Colonic mucosa (tissue), 4 donors: ENCODE measurements around the gene MYLK. TPM values are rescaled to one million over a fixed set of nuclear protein-coding genes. Genes with fewer than 3 reads are reported as not detected.

Source experiments
- DNase-seq: peaks from one replicate; pipeline ENCODE4 v3.0.0-alpha.2; 2020
- H3K27ac ChIP-seq: fragments of 200-600 bp; one replicate; pipeline ENCODE4 v1.8.0; 2021
- H3K27me3 ChIP-seq: fragments of 200-600 bp; one replicate; pipeline ENCODE4 v1.8.0; 2021
- H3K36me3 ChIP-seq: fragments of 200-600 bp; one replicate; pipeline ENCODE4 v1.8.0; 2021
- H3K4me1 ChIP-seq: fragments of 200-600 bp; one replicate; pipeline ENCODE4 v1.8.0; 2021; ENCODE audit warnings: mild to moderate bottlenecking
- H3K4me3 ChIP-seq: fragments of 200-600 bp; one replicate; pipeline ENCODE4 v1.8.0; 2021
- H3K9ac ChIP-seq, 2 donors: one replicate each; pipeline ENCODE4 v1.7.0; 2013; ENCODE audit warnings: control low read depth in 2 of 2, low read depth in 2 of 2, low read length in 2 of 2
- H3K9me3 ChIP-seq: fragments of 200-600 bp; one replicate; pipeline ENCODE4 v1.8.0; 2021
- intact Hi-C: fragments of 100-400 bp; cut with DNase I; formaldehyde crosslinking; loops from one replicate; pipeline ENCODE4 v1.14.1; 2022
- total RNA-seq, 2 donors: library from RNA; stranded (reverse); fragmentation: NEBNext Ultra II Directional in 1 of 2; extraction: Animal tissue kit (Norgen Biotek cat#: 25700) in 1 of 2; gene quantifications; one replicate each; pipeline ENCODE4 v1.2.1, GENCODE V29; 2021
- TF ChIP-seq, protein P1 (sequence below): fragments of 200-600 bp; IDR thresholded peaks from one replicate; pipeline ENCODE4 v1.8.0; 2022; ENCODE audit warnings: antibody characterized with exemption, mild to moderate bottlenecking
- donor health status: healthy.
- donor health status: DM: no; HTN: no; CAD: no.
- donor health status: DM: no; HTN: no; CAD: no.

The MYLK gene
- total RNA-seq, 2 donors from 2014 or later = 58.8 to 267 TPM

DNA sequence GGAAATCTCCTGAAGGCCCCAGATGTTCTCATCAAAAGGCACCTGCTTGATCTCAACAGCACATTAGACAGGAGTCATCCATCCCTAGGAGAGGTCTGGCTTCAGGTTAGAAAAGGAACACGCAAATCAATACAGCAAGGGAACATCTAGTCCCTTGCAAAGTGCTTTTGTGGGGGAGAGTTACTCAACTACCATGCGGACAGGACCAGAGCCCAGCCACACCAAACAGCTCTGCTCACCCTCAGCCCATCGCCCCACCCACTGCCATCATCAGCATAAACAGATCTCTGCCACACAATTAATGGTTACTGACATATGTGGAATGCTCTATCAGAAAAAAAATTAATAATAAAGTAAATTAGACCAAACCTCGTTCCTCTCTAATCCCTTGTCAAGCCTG, 85.6 kb downstream of the MYLK start:
- Histone ChIP-seq H3K9ac (no peak overlapping the region), H3K4me3 (no peak overlapping the region), H3K4me1 (no peaks in the 10 kb centered on the region), H3K9me3 (no peaks in the 10 kb centered on the region), H3K27ac (no peak overlapping the region), H3K27me3 (no peaks in the 10 kb centered on the region), H3K36me3 (no peaks in the 10 kb centered on the region)
- no peak for DNase-seq
- intact Hi-C loops = no loop called here
- TF ChIP-seq, protein P1, sequence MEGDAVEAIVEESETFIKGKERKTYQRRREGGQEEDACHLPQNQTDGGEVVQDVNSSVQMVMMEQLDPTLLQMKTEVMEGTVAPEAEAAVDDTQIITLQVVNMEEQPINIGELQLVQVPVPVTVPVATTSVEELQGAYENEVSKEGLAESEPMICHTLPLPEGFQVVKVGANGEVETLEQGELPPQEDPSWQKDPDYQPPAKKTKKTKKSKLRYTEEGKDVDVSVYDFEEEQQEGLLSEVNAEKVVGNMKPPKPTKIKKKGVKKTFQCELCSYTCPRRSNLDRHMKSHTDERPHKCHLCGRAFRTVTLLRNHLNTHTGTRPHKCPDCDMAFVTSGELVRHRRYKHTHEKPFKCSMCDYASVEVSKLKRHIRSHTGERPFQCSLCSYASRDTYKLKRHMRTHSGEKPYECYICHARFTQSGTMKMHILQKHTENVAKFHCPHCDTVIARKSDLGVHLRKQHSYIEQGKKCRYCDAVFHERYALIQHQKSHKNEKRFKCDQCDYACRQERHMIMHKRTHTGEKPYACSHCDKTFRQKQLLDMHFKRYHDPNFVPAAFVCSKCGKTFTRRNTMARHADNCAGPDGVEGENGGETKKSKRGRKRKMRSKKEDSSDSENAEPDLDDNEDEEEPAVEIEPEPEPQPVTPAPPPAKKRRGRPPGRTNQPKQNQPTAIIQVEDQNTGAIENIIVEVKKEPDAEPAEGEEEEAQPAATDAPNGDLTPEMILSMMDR = no peak

GRCh38 chr3:123795471-123796251, 88.5 kb downstream of the MYLK start:
- no peaks in the 10 kb centered on the region for H3K36me3 ChIP-seq
- H3K4me1 ChIP-seq = no peaks in the 10 kb centered on the region
- H3K4me3 ChIP-seq = no peak overlapping the region
- intact Hi-C loops = no loop called here
- no peak for DNase-seq
- H3K27ac ChIP-seq = no peak overlapping the region
- TF ChIP-seq, protein P1 = no peak
- no peaks in the 10 kb centered on the region for H3K27me3 ChIP-seq
- H3K9me3 ChIP-seq = no peaks in the 10 kb centered on the region
- no peak overlapping the region for H3K9ac ChIP-seq

DNA sequence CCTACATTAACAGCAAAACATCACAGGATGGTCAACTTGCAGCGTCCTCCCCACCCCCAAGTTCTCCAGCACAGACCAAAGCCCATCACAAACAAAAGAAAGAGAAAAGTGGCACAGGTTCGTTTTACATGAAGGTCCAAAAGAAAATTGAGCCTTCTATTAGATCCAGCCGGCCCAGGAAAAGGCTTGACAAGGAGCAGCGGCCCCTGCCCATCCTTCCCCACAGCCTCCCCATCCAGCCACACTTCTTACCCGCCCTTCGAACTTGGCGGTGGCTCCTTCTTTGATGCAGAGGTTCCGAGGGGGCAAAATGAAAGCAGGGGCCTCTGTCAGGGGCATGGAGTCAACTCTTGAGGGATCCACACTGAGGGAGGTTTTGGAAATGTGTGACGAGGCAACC, 90.7 kb downstream of the MYLK start:
- intact Hi-C loops = no loop called here
- TF ChIP-seq, protein P1 = no peak
- no peak for DNase-seq
- Histone ChIP-seq H3K4me1 (no peaks in the 10 kb centered on the region), H3K9me3 (no peaks in the 10 kb centered on the region), H3K27me3 (no peaks in the 10 kb centered on the region), H3K27ac (no peak overlapping the region), H3K9ac (no peak overlapping the region), H3K4me3 (no peak overlapping the region), H3K36me3 (no peaks in the 10 kb centered on the region)

- H3K4me1 ChIP-seq = no peaks in the 10 kb centered on the region
- no peaks in the 10 kb centered on the region for H3K27me3 ChIP-seq
- intact Hi-C loops = no loop called here
- H3K27ac ChIP-seq = peak overlapping the region; percentile 30
- H3K4me3 ChIP-seq = no peak overlapping the region
- TF ChIP-seq, protein P1 = no peak
- H3K9me3 ChIP-seq = no peaks in the 10 kb centered on the region
- no peak for DNase-seq
- no peaks in the 10 kb centered on the region for H3K36me3 ChIP-seq
- H3K9ac ChIP-seq = no peak overlapping the region
Measured at GRCh38 chr3:123792473-123793201, 91.5 kb downstream of the MYLK start.

GRCh38 chr3:123791898-123792297, 92.2 kb downstream of the MYLK start:
- no peak overlapping the region for H3K4me3 ChIP-seq
- no peaks in the 10 kb centered on the region for H3K36me3 ChIP-seq
- TF ChIP-seq, protein P1 = no peak
- intact Hi-C loops = no loop called here
- no peaks in the 10 kb centered on the region for H3K4me1 ChIP-seq
- no peaks in the 10 kb centered on the region for H3K9me3 ChIP-seq
- H3K9ac ChIP-seq = no peak overlapping the region
- peak; percentile 33 for DNase-seq
- H3K27ac ChIP-seq = peak overlapping the region; percentile 30
- no peaks in the 10 kb centered on the region for H3K27me3 ChIP-seq
